Keratinocyte (primary cell): Measurements from ENCODE around the gene NBEA. TPM values are rescaled to one million over a fixed set of nuclear protein-coding genes. Genes with fewer than 3 reads are reported as not detected.

Source experiments
- DNase-seq: peaks from one replicate; pipeline ENCODE4 v3.0.0-alpha.2; 2011; ENCODE audit warnings: low read depth, missing footprints, low spot score
- FAIRE-seq: peaks from 2 replicates; lab custom pipeline; 2011; peaks lifted over from hg19 to GRCh38; lab: Jason Lieb, UNC
- H2AFZ ChIP-seq: 2 replicates; pipeline ENCODE4 v1.6.0; 2012; ENCODE audit warnings: low read length, control low read depth, inconsistent platforms; ENCODE audit not compliant: control insufficient read depth
- H3K27ac ChIP-seq: 2 replicates; pipeline ENCODE4 v1.5.1; 2011; ENCODE audit warnings: low read length; ENCODE audit not compliant: control insufficient read depth, insufficient read depth
- H3K27me3 ChIP-seq: 3 replicates; pipeline ENCODE4 v1.6.0; 2011; ENCODE audit warnings: low read length; ENCODE audit not compliant: control insufficient read depth, insufficient read depth; ENCODE audit errors: extremely low read depth
- H3K36me3 ChIP-seq, 2 experiments: 2 replicates in 1 of 2; 3 replicates in 1 of 2; pipeline ENCODE4 v1.5.1; 2011; ENCODE audit warnings: low read length in 2 of 2, mild to moderate bottlenecking in 1 of 2; ENCODE audit not compliant: control insufficient read depth in 2 of 2, insufficient read depth in 2 of 2; ENCODE audit errors: extremely low read depth in 1 of 2
- H3K4me1 ChIP-seq: 3 replicates; pipeline ENCODE4 v1.5.1; 2011; ENCODE audit warnings: low read length; ENCODE audit not compliant: control insufficient read depth, insufficient read depth; ENCODE audit errors: extremely low read depth
- H3K4me2 ChIP-seq: 3 replicates; pipeline ENCODE4 v1.6.0; 2011; ENCODE audit warnings: low read depth, low read length; ENCODE audit not compliant: control insufficient read depth, insufficient read depth; ENCODE audit errors: extremely low read depth
- H3K4me3 ChIP-seq, 3 experiments: fragments of 200-600 bp in 1 of 3; sonication (generic) in 1 of 3; 2 replicates in 2 of 3; 3 replicates in 1 of 3; pipeline ENCODE4 v1.5.1; 2011 to 2016; ENCODE audit warnings: low read length in 3 of 3, mild to moderate bottlenecking in 3 of 3, control low read depth in 2 of 3, inconsistent platforms in 1 of 3, low read depth in 1 of 3, mixed read lengths in 1 of 3, mixed run types in 1 of 3, moderate library complexity in 1 of 3; ENCODE audit not compliant: control insufficient read depth in 2 of 3, insufficient read depth in 2 of 3; ENCODE audit errors: extremely low read depth in 1 of 3
- H3K79me2 ChIP-seq: 2 replicates; pipeline ENCODE4 v1.6.0; 2012; ENCODE audit warnings: low read length; ENCODE audit not compliant: control insufficient read depth, insufficient read depth
- H3K9ac ChIP-seq: 3 replicates; pipeline ENCODE4 v1.6.0; 2011; ENCODE audit warnings: low read length; ENCODE audit not compliant: control insufficient read depth, insufficient read depth; ENCODE audit errors: extremely low read depth
- H3K9me1 ChIP-seq: 3 replicates; pipeline ENCODE4 v1.6.0; 2011; ENCODE audit warnings: low read length; ENCODE audit not compliant: control insufficient read depth, insufficient read depth; ENCODE audit errors: extremely low read depth
- H3K9me3 ChIP-seq: 2 replicates; pipeline ENCODE4 v1.5.1; 2012; ENCODE audit warnings: low read depth, low read length; ENCODE audit not compliant: control insufficient read depth
- H4K20me1 ChIP-seq: 3 replicates; pipeline ENCODE4 v1.6.0; 2011; ENCODE audit warnings: low read length; ENCODE audit not compliant: control insufficient read depth, insufficient read depth; ENCODE audit errors: extremely low read depth
- EZH2 ChIP-seq: IDR thresholded peaks from one replicate; pipeline ENCODE4 v1.6.1; 2012; ENCODE audit warnings: inconsistent platforms, mild to moderate bottlenecking, low read length, moderate library complexity
- dilution Hi-C: fragments of 300-500 bp; cut with MboI; formaldehyde crosslinking; loops from one replicate; pipeline ENCODE4 v1.7.0; 2020; ENCODE audit warnings: low sequenced_read_pairs; ENCODE audit not compliant: extremely low pct_ligation_motif_present
- polyA plus RNA-seq, 5 experiments: library from polyadenylated mRNA; depleted of rRNA in 3 of 5; stranded (reverse) in 3 of 5; stranded (forward) in 1 of 5; unstranded in 1 of 5; fragments of >200 nt; gene quantifications; 1 replicate in 1 of 5; 2 replicates in 3 of 5; 3 replicates in 1 of 5; pipeline versions ENCODE4 v1.2.1 to v1.2.3, GENCODE V29; 2011 to 2012; ENCODE audit warnings: missing spikeins in 2 of 5, low read depth in 1 of 5, low replicate concordance in 1 of 5
- TF ChIP-seq, protein P1 (sequence below), 3 experiments: IDR thresholded peaks in 1 of 3; conservative IDR thresholded peaks in 1 of 3; optimal IDR thresholded peaks in 1 of 3; 2 replicates in 2 of 3; 3 replicates in 1 of 3; pipeline versions ENCODE3 to v1.5.1; 2011; ENCODE audit warnings: low read length in 3 of 3, mild to moderate bottlenecking in 3 of 3, moderate library complexity in 2 of 3, control low read depth in 1 of 3, inconsistent platforms in 1 of 3; ENCODE audit not compliant: insufficient read depth in 2 of 3; ENCODE audit errors: extremely low read depth in 1 of 3

NBEA gene
- polyA plus RNA-seq, 1 donor (not counting 4 experiments of a cell fraction or from before 2014, with no cell fraction given) = 0.05 TPM

DNA sequence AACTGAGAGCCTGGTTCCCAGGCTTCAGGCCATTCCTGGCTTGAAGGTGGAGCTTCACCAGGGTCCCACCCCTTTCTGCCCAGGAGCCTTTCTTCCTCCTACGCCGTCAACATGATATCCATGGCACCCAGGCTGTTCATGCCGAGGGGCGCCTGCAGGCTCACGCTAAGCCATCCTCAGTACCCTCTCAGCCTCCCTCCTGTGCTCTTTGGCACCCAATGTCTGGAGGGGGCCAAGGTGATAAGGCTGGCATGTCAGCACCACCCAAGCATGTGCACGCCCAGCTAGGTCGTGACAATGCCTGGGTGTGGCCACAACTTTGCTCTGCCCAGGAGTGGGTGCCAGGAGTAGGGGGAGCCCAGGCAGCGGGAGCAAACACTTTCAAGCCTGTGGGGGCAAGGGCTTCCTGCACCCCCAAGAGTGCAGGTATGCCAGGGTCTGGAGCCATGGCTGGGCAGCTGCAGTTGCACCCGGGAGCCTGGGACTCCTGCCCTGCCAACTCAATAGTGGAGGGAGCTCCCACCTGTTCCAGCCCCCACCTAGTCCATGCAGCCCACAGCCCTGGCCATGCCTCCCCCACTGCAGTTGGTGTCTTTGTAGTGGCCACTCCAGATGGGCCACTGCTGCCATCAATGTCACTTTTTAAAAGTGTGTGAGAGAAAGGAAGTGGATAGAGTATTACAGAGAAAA, 314.5 kb downstream of the NBEA start:
- H3K4me2 ChIP-seq = no peak overlapping the region

DNA sequence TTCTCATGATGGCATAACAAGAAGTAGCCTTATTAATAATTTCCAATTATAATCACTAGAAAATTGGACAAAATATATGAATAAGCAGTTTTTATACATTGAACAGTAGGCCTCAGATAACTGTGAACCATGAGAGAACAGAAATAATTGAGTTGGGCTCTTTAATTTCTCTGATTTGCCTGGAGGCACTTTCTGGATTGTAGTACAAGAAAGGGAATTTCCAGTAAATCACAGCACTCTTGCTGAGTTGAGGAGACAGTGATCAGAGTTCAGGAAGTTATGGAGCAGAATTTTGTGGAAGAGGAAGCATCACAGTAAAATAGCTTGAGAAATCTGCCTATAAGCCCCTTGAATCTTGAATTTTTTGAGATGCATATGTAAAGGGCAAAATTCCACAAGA, 318.2 kb downstream of the NBEA start:
- no peak for TF ChIP-seq EZH2
- TF ChIP-seq, protein P1, sequence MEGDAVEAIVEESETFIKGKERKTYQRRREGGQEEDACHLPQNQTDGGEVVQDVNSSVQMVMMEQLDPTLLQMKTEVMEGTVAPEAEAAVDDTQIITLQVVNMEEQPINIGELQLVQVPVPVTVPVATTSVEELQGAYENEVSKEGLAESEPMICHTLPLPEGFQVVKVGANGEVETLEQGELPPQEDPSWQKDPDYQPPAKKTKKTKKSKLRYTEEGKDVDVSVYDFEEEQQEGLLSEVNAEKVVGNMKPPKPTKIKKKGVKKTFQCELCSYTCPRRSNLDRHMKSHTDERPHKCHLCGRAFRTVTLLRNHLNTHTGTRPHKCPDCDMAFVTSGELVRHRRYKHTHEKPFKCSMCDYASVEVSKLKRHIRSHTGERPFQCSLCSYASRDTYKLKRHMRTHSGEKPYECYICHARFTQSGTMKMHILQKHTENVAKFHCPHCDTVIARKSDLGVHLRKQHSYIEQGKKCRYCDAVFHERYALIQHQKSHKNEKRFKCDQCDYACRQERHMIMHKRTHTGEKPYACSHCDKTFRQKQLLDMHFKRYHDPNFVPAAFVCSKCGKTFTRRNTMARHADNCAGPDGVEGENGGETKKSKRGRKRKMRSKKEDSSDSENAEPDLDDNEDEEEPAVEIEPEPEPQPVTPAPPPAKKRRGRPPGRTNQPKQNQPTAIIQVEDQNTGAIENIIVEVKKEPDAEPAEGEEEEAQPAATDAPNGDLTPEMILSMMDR (optimal IDR thresholded peaks at IDR 0.05 in 1 of 3, IDR thresholded peaks at IDR 0.05 in 1 of 3, conservative IDR thresholded peaks at IDR 0.05 in 1 of 3; ENCODE audit: extremely low read depth in 1 of 3, insufficient read depth in 2 of 3, low read length in 3 of 3) = no peak
- no peak overlapping the region for H3K4me2 ChIP-seq
- H3K4me1 ChIP-seq = no peaks in the 10 kb centered on the region
- no peak overlapping the region for H2AFZ ChIP-seq
- no peak overlapping the region for H3K4me3 ChIP-seq
- H3K9ac ChIP-seq = no peak overlapping the region
- H3K36me3 ChIP-seq = no peaks in the 10 kb centered on the region
- dilution Hi-C loops = no loop called here
- H3K79me2 ChIP-seq = no peaks in the 10 kb centered on the region
- FAIRE-seq (no peak), DNase-seq (no peak)
- no peak overlapping the region for H3K27ac ChIP-seq
- H3K9me1 ChIP-seq = no peaks in the 10 kb centered on the region
- H4K20me1 ChIP-seq = no peaks in the 10 kb centered on the region
- no peaks in the 10 kb centered on the region for H3K9me3 ChIP-seq
- H3K27me3 ChIP-seq = no peaks in the 10 kb centered on the region

More for the DNA sequence above, 314.5 kb downstream of the NBEA start:
- Histone ChIP-seq H3K36me3 (no peaks in the 10 kb centered on the region), H4K20me1 (no peaks in the 10 kb centered on the region), H3K27ac (no peak overlapping the region), H3K9me3 (peaks cover under 1% of the 10 kb centered on the region), H3K79me2 (no peaks in the 10 kb centered on the region), H3K9me1 (no peaks in the 10 kb centered on the region), H3K9ac (no peak overlapping the region), H3K27me3 (no peaks in the 10 kb centered on the region), H2AFZ (no peak overlapping the region), H3K4me1 (no peaks in the 10 kb centered on the region), H3K4me3 (no peak overlapping the region)
- DNase-seq (no peak), FAIRE-seq (no peak)
- no peak for TF ChIP-seq EZH2
- TF ChIP-seq, protein P1 (optimal IDR thresholded peaks at IDR 0.05 in 1 of 3, IDR thresholded peaks at IDR 0.05 in 1 of 3, conservative IDR thresholded peaks at IDR 0.05 in 1 of 3; ENCODE audit: extremely low read depth in 1 of 3, insufficient read depth in 2 of 3, low read length in 3 of 3) = no peak
- dilution Hi-C loops = no loop called here
